H1 (cell line): ENCODE data around the gene MYO5B. TPM values are rescaled to one million over a fixed set of nuclear protein-coding genes. Genes with fewer than 3 reads are reported as not detected.

Experiments
- BACH1 ChIP-seq: IDR thresholded peaks from 2 replicates; pipeline ENCODE4 v1.6.1; 2012; ENCODE audit warnings: low read length, improper control_type of control experiment
- CHD2 ChIP-seq: IDR thresholded peaks from 2 replicates; pipeline ENCODE4 v1.6.1; 2012; ENCODE audit warnings: low read length, improper control_type of control experiment
- JUND ChIP-seq: IDR thresholded peaks from 2 replicates; pipeline ENCODE4 v1.6.1; 2011; ENCODE audit warnings: mild to moderate bottlenecking, improper control_type of control experiment, low read length
- POU5F1 ChIP-seq: IDR thresholded peaks from 2 replicates; pipeline ENCODE4 v1.6.1; 2011; ENCODE audit warnings: low read depth, mild to moderate bottlenecking, low read length, moderate library complexity
- SUZ12 ChIP-seq: fragments of 200-600 bp; sonication (generic); IDR thresholded peaks from 2 replicates; pipeline ENCODE4 v1.6.1; 2012; ENCODE audit warnings: mild to moderate bottlenecking, inconsistent platforms, low read length, moderate library complexity, mixed read lengths
- TBP ChIP-seq: IDR thresholded peaks from 2 replicates; pipeline ENCODE4 v1.6.1; 2011; ENCODE audit warnings: low read depth, low read length, improper control_type of control experiment
- polyA plus RNA-seq, 7 experiments: library from polyadenylated mRNA; depleted of rRNA in 3 of 7; stranded (reverse) in 5 of 7; unstranded in 2 of 7; fragments of >200 nt in 5 of 7; fragments of 200-250 nt in 2 of 7; gene quantifications; 1 replicate in 5 of 7; 2 replicates in 1 of 7; 4 replicates in 1 of 7; pipeline versions ENCODE4 v1.2.1 to v1.2.3, GENCODE V29; 2011 to 2013; ENCODE audit warnings: missing spikeins in 2 of 7, mixed read lengths in 2 of 7
- total RNA-seq: library from RNA; stranded (reverse); fragmentation: NEBNext Ultra II Directional; extraction: Animal tissue kit (Norgen Biotek cat#: 25700); gene quantifications from 2 replicates; pipeline ENCODE4 v1.2.1, GENCODE V29; 2021

MYO5B gene
- total and polyA plus RNA-seq, 2 of the 8 experiments (the other 6 are each of a cell fraction or from before 2014, with no cell fraction given) = 6.4 to 7.7 TPM

GRCh38 chr18:49843131-49843530, 351.8 kb downstream of the MYO5B start (continued):
- TF ChIP-seq JUND (no peak), SUZ12 (no peak), TBP (no peak), CHD2 (no peak), BACH1 (no peak), POU5F1 (no peak)
